Gastroesophageal sphincter (tissue), 4 donors: Measurements from ENCODE around the gene ELMO3. TPM values are rescaled to one million over a fixed set of nuclear protein-coding genes. Genes with fewer than 3 reads are reported as not detected.

Experiments
- ATAC-seq: fragments of 150-250 bp; one replicate; pipeline ENCODE4 v1.9.1; 2016; ENCODE audit warnings: mild to moderate bottlenecking, moderate library complexity
- H3K27ac ChIP-seq, 4 donors: fragments of 200-600 bp; sonication (generic) in 3 of 4; 1 replicate in 3 of 4; 2 replicates in 1 of 4; pipeline ENCODE4 v1.5.1; 2016 to 2019
- H3K27me3 ChIP-seq: fragments of 200-600 bp; sonication (generic); one replicate; pipeline ENCODE4 v1.5.1; 2019
- H3K36me3 ChIP-seq, 2 donors: fragments of 200-600 bp; sonication (generic); one replicate each; pipeline ENCODE4 v1.5.1; 2019; ENCODE audit warnings: control low read depth in 1 of 2
- H3K4me1 ChIP-seq, 3 donors: fragments of 200-600 bp; sonication (generic); 1 replicate in 2 of 3; 2 replicates in 1 of 3; pipeline ENCODE4 v1.5.1; 2016 to 2019; ENCODE audit warnings: control low read depth in 2 of 3
- H3K4me3 ChIP-seq, 2 donors: fragments of 200-600 bp; sonication (generic); one replicate each; pipeline ENCODE4 v1.5.1; 2019; ENCODE audit warnings: mild to moderate bottlenecking in 1 of 2, moderate library complexity in 1 of 2
- H3K9me3 ChIP-seq, 3 donors: fragments of 200-600 bp; sonication (generic); one replicate each; pipeline ENCODE4 v1.5.1; 2017 to 2019; ENCODE audit warnings: control low read depth in 2 of 3
- EP300 ChIP-seq: sonication (generic); formaldehyde crosslinking; IDR thresholded peaks from one replicate; pipeline ENCODE4 v1.6.1; 2017; ENCODE audit warnings: antibody characterized with exemption, mild to moderate bottlenecking
- POLR2A ChIP-seq, 2 donors: fragments of 450-650 bp; IDR thresholded peaks; one replicate each; pipeline ENCODE4 v1.6.1; 2017; ENCODE audit warnings: antibody characterized with exemption in 2 of 2, mild to moderate bottlenecking in 2 of 2, moderate library complexity in 1 of 2
- POLR2AphosphoS5 ChIP-seq: sonication (generic); formaldehyde crosslinking; IDR thresholded peaks from one replicate; pipeline ENCODE4 v1.6.1; 2017; ENCODE audit warnings: antibody characterized with exemption
- WGBS, 2 donors: methylation state at CpG; one replicate each; pipeline ENCODE4 v1.1.5; 2018; ENCODE audit warnings: low coverage in 1 of 2; 5-methylcytosine and 5-hydroxymethylcytosine counted together
- total RNA-seq, 4 donors: library from RNA; depleted of rRNA; stranded (reverse); fragments of >200 nt; gene quantifications; one replicate each; pipeline ENCODE4 v1.1.0, GENCODE V29; 2016
- TF ChIP-seq, protein P1 (sequence below), 4 experiments: fragments of 200-600 bp in 2 of 4; fragments of 450-650 bp in 2 of 4; sonication (generic) in 1 of 4; IDR thresholded peaks; one replicate each; pipeline ENCODE4 v1.5.1; 2017 to 2019; ENCODE audit warnings: antibody characterized with exemption in 4 of 4, mild to moderate bottlenecking in 2 of 4, moderate library complexity in 2 of 4

Gene ELMO3
- total RNA-seq, 4 donors from 2014 or later, result 0.15 to 3.9 (median 1.3) TPM

DNA sequence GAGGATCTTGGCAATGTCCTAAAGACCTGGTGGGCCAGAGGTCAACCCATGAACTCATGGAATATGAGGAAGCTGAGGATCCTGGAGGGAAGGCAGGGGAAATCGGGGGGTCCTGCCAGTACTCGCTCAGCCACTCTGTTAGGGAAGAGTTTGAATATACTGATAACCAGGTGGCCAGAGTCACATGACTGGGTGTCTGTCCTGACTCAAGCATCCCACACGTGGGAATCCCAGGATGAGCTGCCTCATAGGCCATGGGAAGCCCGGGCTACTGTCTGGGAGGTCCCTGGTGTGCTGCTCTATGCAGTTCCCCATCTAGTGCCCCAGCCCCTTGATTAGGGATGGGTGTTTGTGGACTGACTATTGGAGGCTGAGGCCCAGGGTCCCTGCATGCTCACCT, 10.6 kb upstream of the ELMO3 start:
- WGBS, 2 donors, result 70 to 78% methylated on average over 2 of the region's 4 CpGs
- ATAC-seq, result no peak
- TF ChIP-seq POLR2AphosphoS5 (no peak), POLR2A (IDR thresholded peaks at IDR 0.05) (no peak), EP300 (no peak)
- TF ChIP-seq, protein P1, sequence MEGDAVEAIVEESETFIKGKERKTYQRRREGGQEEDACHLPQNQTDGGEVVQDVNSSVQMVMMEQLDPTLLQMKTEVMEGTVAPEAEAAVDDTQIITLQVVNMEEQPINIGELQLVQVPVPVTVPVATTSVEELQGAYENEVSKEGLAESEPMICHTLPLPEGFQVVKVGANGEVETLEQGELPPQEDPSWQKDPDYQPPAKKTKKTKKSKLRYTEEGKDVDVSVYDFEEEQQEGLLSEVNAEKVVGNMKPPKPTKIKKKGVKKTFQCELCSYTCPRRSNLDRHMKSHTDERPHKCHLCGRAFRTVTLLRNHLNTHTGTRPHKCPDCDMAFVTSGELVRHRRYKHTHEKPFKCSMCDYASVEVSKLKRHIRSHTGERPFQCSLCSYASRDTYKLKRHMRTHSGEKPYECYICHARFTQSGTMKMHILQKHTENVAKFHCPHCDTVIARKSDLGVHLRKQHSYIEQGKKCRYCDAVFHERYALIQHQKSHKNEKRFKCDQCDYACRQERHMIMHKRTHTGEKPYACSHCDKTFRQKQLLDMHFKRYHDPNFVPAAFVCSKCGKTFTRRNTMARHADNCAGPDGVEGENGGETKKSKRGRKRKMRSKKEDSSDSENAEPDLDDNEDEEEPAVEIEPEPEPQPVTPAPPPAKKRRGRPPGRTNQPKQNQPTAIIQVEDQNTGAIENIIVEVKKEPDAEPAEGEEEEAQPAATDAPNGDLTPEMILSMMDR (IDR thresholded peaks at IDR 0.05), result no peak

GRCh38 chr16:67188798-67189197, 10.1 kb upstream of the ELMO3 start:
- H3K27me3 ChIP-seq, result no peaks in the 10 kb centered on the region
- no peak overlapping the region for H3K27ac ChIP-seq
- no peak overlapping the region for H3K4me3 ChIP-seq
- TF ChIP-seq, protein P1 (IDR thresholded peaks at IDR 0.05), result no peak
- TF ChIP-seq POLR2A (IDR thresholded peaks at IDR 0.05), result no peak
- TF ChIP-seq EP300, result no peak
- TF ChIP-seq POLR2AphosphoS5, result no peak
- H3K36me3 ChIP-seq, result peaks cover 0 to 8% of the 10 kb centered on the region in 2 donors
- ATAC-seq, result no peak
- WGBS, 2 donors, result 77% methylated on average over 4 of the region's 15 CpGs; no CpG with 5 or more reads in 1 of the 2 donors
- peaks cover 0 to 51% (median 34%) of the 10 kb centered on the region in 3 donors for H3K4me1 ChIP-seq
- no peaks in the 10 kb centered on the region for H3K9me3 ChIP-seq

More for the DNA sequence above, 10.6 kb upstream of the ELMO3 start:
- no peaks in the 10 kb centered on the region for H3K9me3 ChIP-seq
- peaks cover 0 to 48% (median 32%) of the 10 kb centered on the region in 3 donors for H3K4me1 ChIP-seq
- no peak overlapping the region for H3K4me3 ChIP-seq
- no peak overlapping the region for H3K27ac ChIP-seq
- H3K27me3 ChIP-seq, result no peaks in the 10 kb centered on the region
- peaks cover 0 to 3% of the 10 kb centered on the region in 2 donors for H3K36me3 ChIP-seq

- Histone ChIP-seq H3K9me3 (no peaks in the 10 kb centered on the region), H3K27ac (no peak within 1 kb of the TSS), H3K4me1 (peaks cover 0 to 54% (median 25%) of the 10 kb centered on the region in 3 donors), H3K27me3 (no peaks in the 10 kb centered on the region), H3K4me3 (no peak within 1 kb of the TSS), H3K36me3 (peaks cover 0 to 20% of the 10 kb centered on the region in 2 donors)
- 29 to 71% methylated on average over 1 of the region's 6 CpGs for WGBS, 2 donors
- no peak for ATAC-seq
- TF ChIP-seq POLR2AphosphoS5, result no peak
- no peak for TF ChIP-seq EP300
- TF ChIP-seq, protein P1 (IDR thresholded peaks at IDR 0.05), result no peak
- TF ChIP-seq POLR2A (IDR thresholded peaks at IDR 0.05), result no peak
These were observed 8.9 kb upstream of the ELMO3 start, which contains the start of gene EXOC3L1 for GRCh38 chr16:67190041-67190440. EXOC3L1 (minus strand) TSS chr16:67190136; CDS start chr16:67189676, 460 bp downstream.

DNA sequence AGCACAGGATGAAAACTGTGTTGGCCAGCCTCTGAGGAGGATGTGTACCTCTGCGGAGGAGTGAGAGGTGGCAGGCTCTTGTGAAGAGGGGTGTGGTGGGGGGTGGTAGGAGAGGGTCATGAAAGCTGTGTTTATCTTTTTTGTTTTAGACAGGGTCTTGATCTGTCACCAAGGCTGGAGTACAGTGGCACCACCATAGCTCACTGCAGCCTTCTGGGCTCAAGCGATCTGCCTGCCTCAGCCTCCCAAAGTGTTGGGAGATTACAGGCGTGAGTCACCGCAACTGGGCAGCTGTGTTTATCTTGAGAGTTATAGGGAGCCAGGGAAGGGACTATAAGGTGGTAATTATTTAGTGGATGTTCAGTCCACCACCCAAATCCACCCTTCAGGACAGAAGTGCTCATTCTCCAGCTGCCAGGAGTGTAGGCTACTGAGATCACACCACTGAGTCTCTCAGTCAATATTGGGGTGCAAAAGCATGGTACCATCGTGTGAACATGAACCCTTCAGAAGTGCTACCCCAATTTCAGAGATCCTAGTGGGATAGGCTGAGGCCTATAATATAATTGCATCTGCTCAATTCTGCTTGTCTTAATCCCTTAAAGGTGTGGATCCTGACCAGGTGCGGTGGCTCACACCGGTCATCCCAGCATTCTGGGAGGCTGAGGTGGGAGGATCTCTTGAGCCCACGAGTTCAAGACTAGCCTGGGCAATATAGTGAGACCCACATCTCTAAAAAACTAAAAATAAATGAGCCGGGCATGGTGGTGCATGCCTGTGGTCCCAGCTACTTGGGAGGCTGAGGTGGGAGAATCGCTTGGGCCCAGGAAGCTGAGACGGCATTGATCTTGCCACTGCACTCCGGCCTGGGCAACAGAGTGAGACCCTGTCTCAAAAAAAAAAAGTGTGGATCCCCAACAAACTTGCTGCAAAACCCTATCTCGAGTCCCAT, 8.2 kb upstream of the ELMO3 start:
- Histone ChIP-seq H3K4me1 (peaks cover 0 to 52% (median 18%) of the 10 kb centered on the region in 3 donors), H3K36me3 (peaks cover 0 to 27% of the 10 kb centered on the region in 2 donors), H3K9me3 (no peaks in the 10 kb centered on the region), H3K4me3 (no peak overlapping the region), H3K27me3 (no peaks in the 10 kb centered on the region), H3K27ac (no peak overlapping the region)
- 48 to 72% methylated on average over 2 to 7 of the region's 13 CpGs for WGBS, 2 donors
- TF ChIP-seq POLR2A (IDR thresholded peaks at IDR 0.05), result no peak
- TF ChIP-seq EP300, result no peak
- TF ChIP-seq POLR2AphosphoS5, result no peak
- TF ChIP-seq, protein P1 (IDR thresholded peaks at IDR 0.05), result no peak
- ATAC-seq, result no peak
